Activated naive CD8-positive, alpha-beta T cell treated with anti-CD3 and anti-CD28 coated beads for 36 hours (primary cell): ENCODE results near the gene USP32. TPM values are rescaled to one million over a fixed set of nuclear protein-coding genes. Genes with fewer than 3 reads are reported as not detected.
"Not testable (repeated sequence)": the region's sequence is repeated elsewhere in the genome, so short reads cannot be mapped to it uniquely, and the experiment has no call there.

Source experiments
- DNase-seq: peaks from one replicate; pipeline ENCODE4 v3.0.0; 2021
- H3K27ac Mint-ChIP-seq: one replicate; pipeline ENCODE4 v1.8.0; 2022; ENCODE audit warnings: mild to moderate bottlenecking, moderate library complexity, mixed read lengths
- H3K27me3 Mint-ChIP-seq: one replicate; pipeline ENCODE4 v1.8.0; 2022; ENCODE audit warnings: mild to moderate bottlenecking, mixed read lengths
- H3K36me3 Mint-ChIP-seq: one replicate; pipeline ENCODE4 v1.8.0; 2021; ENCODE audit warnings: mild to moderate bottlenecking, mixed read lengths
- H3K4me1 Mint-ChIP-seq: one replicate; pipeline ENCODE4 v1.8.0; 2021; ENCODE audit warnings: mixed read lengths
- H3K4me3 Mint-ChIP-seq: one replicate; pipeline ENCODE4 v1.8.0; 2022; ENCODE audit warnings: mild to moderate bottlenecking, moderate library complexity, mixed read lengths
- H3K9me3 Mint-ChIP-seq: one replicate; pipeline ENCODE4 v1.8.0; 2022; ENCODE audit warnings: mixed read lengths
- total RNA-seq, 2 experiments: library from RNA; stranded (reverse); gene quantifications; one replicate each; pipeline ENCODE4 v1.2.3, GENCODE V29; 2021

USP32 gene
- total RNA-seq, 2 experiments from 2014 or later, result 26.6 to 26.7 TPM

DNA sequence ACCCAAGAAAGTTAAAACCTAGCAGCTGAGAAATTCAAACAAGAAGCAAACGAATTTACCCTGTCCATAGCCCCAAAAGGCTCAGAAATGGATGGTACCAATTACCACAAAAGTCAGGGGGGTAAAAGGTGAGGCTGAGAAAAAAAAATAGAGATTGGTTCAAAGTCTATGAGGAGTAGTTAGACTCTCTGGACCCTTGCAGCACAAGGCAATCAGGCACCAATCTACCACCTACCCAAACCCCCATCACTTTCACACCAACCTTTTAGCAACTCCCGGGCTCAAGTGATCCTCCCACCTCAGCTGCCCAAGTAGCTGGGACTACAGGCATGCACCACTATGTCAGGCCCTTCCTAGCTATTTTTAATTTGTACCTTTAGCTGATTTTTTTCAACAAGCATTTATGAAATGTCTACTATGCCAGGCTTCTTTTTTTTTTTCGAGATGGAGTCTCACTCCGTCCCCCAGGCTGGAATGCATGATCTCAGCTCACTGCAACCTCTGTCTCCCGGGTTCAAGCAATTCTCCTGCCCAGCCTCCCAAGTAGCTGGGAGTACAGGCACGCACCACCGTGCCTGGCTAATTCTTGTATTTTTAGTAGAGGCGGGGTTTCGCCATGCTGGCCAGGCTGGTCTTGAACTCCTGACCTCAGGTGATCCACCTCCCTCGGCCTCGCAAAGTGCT, 40.8 kb downstream of the USP32 start:
- Mint-ChIP-seq H3K27ac (no peak overlapping the region), H3K9me3 (no peaks in the 10 kb centered on the region), H3K4me3 (no peak overlapping the region), H3K36me3 (peaks cover 4% of the 10 kb centered on the region), H3K4me1 (peaks cover 20% of the 10 kb centered on the region), H3K27me3 (no peaks in the 10 kb centered on the region)
- DNase-seq, result no peak

DNA sequence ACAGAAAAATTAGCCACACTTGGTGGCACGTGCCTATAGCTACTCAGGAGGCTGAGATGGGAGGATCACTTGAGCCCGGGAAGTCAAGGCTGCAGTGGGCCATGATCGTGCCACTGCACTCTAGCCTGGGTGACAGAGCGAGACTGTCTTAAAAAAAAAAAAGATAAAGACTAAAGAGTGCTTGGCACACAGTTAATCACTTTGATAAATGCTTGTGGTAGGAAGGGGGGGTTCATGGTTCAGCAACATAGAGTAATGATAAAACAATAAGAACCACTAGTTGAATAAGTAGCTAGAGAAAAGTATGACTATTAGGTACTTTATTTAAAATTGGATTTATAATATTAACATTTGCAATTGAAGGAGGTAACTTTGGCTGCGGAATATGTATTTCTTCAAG, 43.3 kb downstream of the USP32 start:
- H3K36me3 Mint-ChIP-seq, result peaks cover 4% of the 10 kb centered on the region
- no peak overlapping the region for H3K4me3 Mint-ChIP-seq
- peaks cover 4% of the 10 kb centered on the region for H3K4me1 Mint-ChIP-seq
- H3K27me3 Mint-ChIP-seq, result no peaks in the 10 kb centered on the region
- H3K27ac Mint-ChIP-seq, result no peak overlapping the region
- DNase-seq, result no peak
- no peaks in the 10 kb centered on the region for H3K9me3 Mint-ChIP-seq

GRCh38 chr17:60345233-60345632, 46.7 kb downstream of the USP32 start:
- Mint-ChIP-seq H3K9me3 (no peaks in the 10 kb centered on the region), H3K4me3 (no peak overlapping the region), H3K4me1 (peaks cover 4% of the 10 kb centered on the region), H3K27ac (no peak overlapping the region), H3K36me3 (peaks cover 26% of the 10 kb centered on the region), H3K27me3 (no peaks in the 10 kb centered on the region)
- no peak for DNase-seq

GRCh38 chr17:60342492-60342891, 49.4 kb downstream of the USP32 start:
- not testable (repeated sequence) for H3K4me1 Mint-ChIP-seq, H3K27ac Mint-ChIP-seq, H3K27me3 Mint-ChIP-seq, DNase-seq, H3K4me3 Mint-ChIP-seq, H3K9me3 Mint-ChIP-seq
- peaks cover 29% of the 10 kb centered on the region for H3K36me3 Mint-ChIP-seq

GRCh38 chr17:60335289-60335688, 56.6 kb downstream of the USP32 start:
- no peak for DNase-seq
- Mint-ChIP-seq H3K4me1 (peaks cover 7% of the 10 kb centered on the region), H3K36me3 (peaks cover 6% of the 10 kb centered on the region), H3K27me3 (no peaks in the 10 kb centered on the region), H3K4me3 (no peak overlapping the region), H3K27ac (no peak overlapping the region), H3K9me3 (no peaks in the 10 kb centered on the region)

DNA sequence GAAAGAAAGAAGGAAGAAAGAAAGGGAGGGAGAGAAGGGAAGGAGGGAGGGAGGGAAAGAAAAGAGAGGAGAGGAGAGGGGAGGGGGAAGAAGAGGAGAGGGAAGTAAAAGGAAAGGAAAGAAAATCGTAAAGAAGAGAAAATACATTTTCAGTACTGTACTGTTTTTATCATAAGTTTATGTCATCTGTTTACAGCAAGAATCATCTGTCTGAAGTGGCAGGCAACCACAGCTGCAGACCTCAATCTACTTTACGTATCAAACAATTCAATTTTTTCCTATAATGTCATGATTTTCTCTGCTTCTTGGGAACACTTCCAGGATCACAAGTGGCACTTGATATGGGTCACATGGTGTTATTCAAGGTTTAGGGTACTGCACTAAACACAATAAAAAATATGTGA, 58.3 kb downstream of the USP32 start:
- H3K4me3 Mint-ChIP-seq, result no peak overlapping the region
- DNase-seq, result no peak
- H3K4me1 Mint-ChIP-seq, result peaks cover 5% of the 10 kb centered on the region
- peaks cover 6% of the 10 kb centered on the region for H3K36me3 Mint-ChIP-seq
- H3K27me3 Mint-ChIP-seq, result no peaks in the 10 kb centered on the region
- no peaks in the 10 kb centered on the region for H3K9me3 Mint-ChIP-seq
- H3K27ac Mint-ChIP-seq, result no peak overlapping the region

DNA sequence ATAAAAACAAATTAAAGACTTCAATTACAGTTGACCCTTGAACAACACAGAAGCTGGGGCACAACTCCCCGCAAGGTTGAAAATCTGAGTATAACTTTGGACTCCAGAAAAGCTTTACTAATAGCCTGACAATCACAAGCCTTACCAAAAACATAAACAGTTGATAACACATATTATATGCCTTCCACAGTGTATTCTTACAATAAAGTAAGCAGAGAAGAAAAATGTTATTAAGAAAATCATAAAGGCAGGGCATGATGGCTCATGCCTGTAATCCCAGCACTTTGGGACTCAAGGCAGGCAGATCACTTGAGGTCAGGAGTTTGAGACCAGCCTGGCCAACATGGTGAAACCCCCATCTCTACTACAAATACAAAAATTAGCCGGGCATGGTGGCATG, 58.9 kb downstream of the USP32 start:
- not testable (repeated sequence) for H3K9me3 Mint-ChIP-seq, H3K27ac Mint-ChIP-seq, H3K4me3 Mint-ChIP-seq, H3K27me3 Mint-ChIP-seq, H3K4me1 Mint-ChIP-seq, H3K36me3 Mint-ChIP-seq, DNase-seq

DNA sequence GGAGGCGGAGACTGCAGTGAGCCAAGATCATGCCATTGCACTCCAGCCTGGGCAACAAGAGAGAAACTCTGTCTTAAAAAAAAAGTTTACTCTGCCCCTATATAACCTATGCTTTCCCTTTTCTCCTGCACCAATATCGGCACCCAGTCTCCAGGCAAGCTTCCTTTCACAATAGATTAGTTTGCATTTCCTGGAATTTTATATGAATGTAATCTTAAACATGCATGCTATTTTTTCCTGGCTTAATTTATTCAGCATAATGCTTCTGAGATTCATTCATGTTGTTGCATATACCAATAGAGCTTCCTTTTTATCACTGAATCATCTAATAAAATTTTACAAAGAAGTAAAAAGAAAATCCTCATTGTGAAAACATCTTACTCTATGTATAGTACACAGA, 59.4 kb downstream of the USP32 start:
- Mint-ChIP-seq H3K9me3 (no peaks in the 10 kb centered on the region), H3K4me3 (no peak overlapping the region), H3K27ac (no peak overlapping the region), H3K36me3 (peaks cover 8% of the 10 kb centered on the region), H3K27me3 (no peaks in the 10 kb centered on the region), H3K4me1 (peaks cover 5% of the 10 kb centered on the region)
- DNase-seq, result no peak

GRCh38 chr17:60330731-60331130, 61.2 kb downstream of the USP32 start:
- no peaks in the 10 kb centered on the region for H3K9me3 Mint-ChIP-seq
- H3K4me3 Mint-ChIP-seq, result no peak overlapping the region
- peaks cover 5% of the 10 kb centered on the region for H3K4me1 Mint-ChIP-seq
- no peak for DNase-seq
- H3K36me3 Mint-ChIP-seq, result peaks cover 9% of the 10 kb centered on the region
- H3K27me3 Mint-ChIP-seq, result no peaks in the 10 kb centered on the region
- H3K27ac Mint-ChIP-seq, result no peak overlapping the region

GRCh38 chr17:60328679-60329078, 63.3 kb downstream of the USP32 start:
- H3K27ac Mint-ChIP-seq, result no peak overlapping the region
- peaks cover 9% of the 10 kb centered on the region for H3K36me3 Mint-ChIP-seq
- no peak overlapping the region for H3K4me3 Mint-ChIP-seq
- no peaks in the 10 kb centered on the region for H3K27me3 Mint-ChIP-seq
- H3K9me3 Mint-ChIP-seq, result no peaks in the 10 kb centered on the region
- DNase-seq, result no peak
- no peaks in the 10 kb centered on the region for H3K4me1 Mint-ChIP-seq

GRCh38 chr17:60327901-60328273, 64.0 kb downstream of the USP32 start:
- no peak overlapping the region for H3K27ac Mint-ChIP-seq
- no peaks in the 10 kb centered on the region for H3K9me3 Mint-ChIP-seq
- H3K36me3 Mint-ChIP-seq, result peaks cover 9% of the 10 kb centered on the region
- no peak overlapping the region for H3K4me3 Mint-ChIP-seq
- H3K27me3 Mint-ChIP-seq, result no peaks in the 10 kb centered on the region
- no peak for DNase-seq
- no peaks in the 10 kb centered on the region for H3K4me1 Mint-ChIP-seq

GRCh38 chr17:60327134-60327900, 64.6 kb downstream of the USP32 start:
- H3K4me3 Mint-ChIP-seq, result no peak overlapping the region
- no peaks in the 10 kb centered on the region for H3K4me1 Mint-ChIP-seq
- no peak for DNase-seq
- H3K27me3 Mint-ChIP-seq, result no peaks in the 10 kb centered on the region
- peaks cover 6% of the 10 kb centered on the region for H3K36me3 Mint-ChIP-seq
- no peaks in the 10 kb centered on the region for H3K9me3 Mint-ChIP-seq
- H3K27ac Mint-ChIP-seq, result no peak overlapping the region

GRCh38 chr17:60326702-60327101, 65.2 kb downstream of the USP32 start:
- DNase-seq, result no peak
- no peaks in the 10 kb centered on the region for H3K4me1 Mint-ChIP-seq

DNA sequence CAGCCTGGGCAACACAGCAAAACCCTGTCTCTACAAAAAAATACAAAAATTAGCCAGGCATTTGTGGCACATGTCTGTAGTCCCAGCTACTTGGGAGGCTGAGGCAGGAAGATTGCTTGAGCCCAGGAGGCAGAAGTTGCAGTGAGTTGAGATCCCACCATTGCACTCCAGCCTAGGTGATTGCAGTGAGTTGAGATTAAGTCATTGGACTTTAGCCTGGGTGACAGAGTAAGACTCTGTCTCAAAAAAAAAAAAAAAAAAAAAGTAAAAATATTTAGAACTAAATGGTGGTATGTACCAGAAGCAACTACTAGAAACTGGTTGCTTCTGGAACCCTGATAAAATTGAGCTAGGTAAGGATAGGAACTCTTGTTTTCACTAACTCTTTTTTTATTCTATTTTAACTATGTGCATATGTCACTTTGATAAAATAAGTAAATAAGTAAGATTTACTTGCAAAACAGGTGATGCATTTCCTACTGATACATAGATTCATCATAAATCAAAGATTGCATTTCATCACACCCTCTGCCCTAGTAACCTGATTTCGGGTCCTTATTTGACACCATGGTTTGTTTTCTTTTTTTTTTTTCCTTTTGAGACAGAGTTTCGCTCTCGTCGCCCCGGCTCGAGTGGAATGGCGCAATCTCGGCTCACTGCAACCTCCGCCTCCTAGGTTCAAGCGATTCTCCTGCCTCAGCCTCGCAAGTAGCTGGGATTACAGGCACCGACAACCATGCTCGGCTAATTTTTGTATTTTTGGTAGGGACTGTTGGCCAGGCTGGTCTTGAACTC, 66.0 kb downstream of the USP32 start:
- H3K27me3 Mint-ChIP-seq, result no peaks in the 10 kb centered on the region

More at GRCh38 chr17:60326702-60327101, 65.2 kb downstream of the USP32 start:
- Mint-ChIP-seq H3K27ac (peak overlapping the region; percentile 5), H3K4me3 (no peak overlapping the region), H3K27me3 (no peaks in the 10 kb centered on the region), H3K9me3 (no peaks in the 10 kb centered on the region), H3K36me3 (peaks cover 6% of the 10 kb centered on the region)

GRCh38 chr17:60323754-60324153, 68.2 kb downstream of the USP32 start:
- DNase-seq, result no peak
- H3K27ac Mint-ChIP-seq, result no peak overlapping the region
- no peak overlapping the region for H3K4me3 Mint-ChIP-seq
- peaks cover 11% of the 10 kb centered on the region for H3K4me1 Mint-ChIP-seq
- H3K27me3 Mint-ChIP-seq, result no peaks in the 10 kb centered on the region
- H3K9me3 Mint-ChIP-seq, result no peaks in the 10 kb centered on the region
- H3K36me3 Mint-ChIP-seq, result peaks cover 6% of the 10 kb centered on the region

More for the DNA sequence above, 66.0 kb downstream of the USP32 start:
- Mint-ChIP-seq H3K27ac (no peak overlapping the region), H3K9me3 (no peaks in the 10 kb centered on the region), H3K4me3 (no peak overlapping the region), H3K4me1 (peaks cover 6% of the 10 kb centered on the region), H3K36me3 (peaks cover 6% of the 10 kb centered on the region)
- no peak for DNase-seq
